Fibroblast of skin of left quadriceps (primary cell): Measurements from ENCODE around the gene XKR3.
"Not testable (repeated sequence)": the region's sequence is repeated elsewhere in the genome, so short reads cannot be mapped to it uniquely, and the experiment has no call there.

Source experiments
- DNase-seq, 2 experiments: peaks; one replicate each; pipeline ENCODE4 v3.0.0-alpha.2; 2013; ENCODE audit warnings: low read depth in 2 of 2

Gene XKR3

DNA sequence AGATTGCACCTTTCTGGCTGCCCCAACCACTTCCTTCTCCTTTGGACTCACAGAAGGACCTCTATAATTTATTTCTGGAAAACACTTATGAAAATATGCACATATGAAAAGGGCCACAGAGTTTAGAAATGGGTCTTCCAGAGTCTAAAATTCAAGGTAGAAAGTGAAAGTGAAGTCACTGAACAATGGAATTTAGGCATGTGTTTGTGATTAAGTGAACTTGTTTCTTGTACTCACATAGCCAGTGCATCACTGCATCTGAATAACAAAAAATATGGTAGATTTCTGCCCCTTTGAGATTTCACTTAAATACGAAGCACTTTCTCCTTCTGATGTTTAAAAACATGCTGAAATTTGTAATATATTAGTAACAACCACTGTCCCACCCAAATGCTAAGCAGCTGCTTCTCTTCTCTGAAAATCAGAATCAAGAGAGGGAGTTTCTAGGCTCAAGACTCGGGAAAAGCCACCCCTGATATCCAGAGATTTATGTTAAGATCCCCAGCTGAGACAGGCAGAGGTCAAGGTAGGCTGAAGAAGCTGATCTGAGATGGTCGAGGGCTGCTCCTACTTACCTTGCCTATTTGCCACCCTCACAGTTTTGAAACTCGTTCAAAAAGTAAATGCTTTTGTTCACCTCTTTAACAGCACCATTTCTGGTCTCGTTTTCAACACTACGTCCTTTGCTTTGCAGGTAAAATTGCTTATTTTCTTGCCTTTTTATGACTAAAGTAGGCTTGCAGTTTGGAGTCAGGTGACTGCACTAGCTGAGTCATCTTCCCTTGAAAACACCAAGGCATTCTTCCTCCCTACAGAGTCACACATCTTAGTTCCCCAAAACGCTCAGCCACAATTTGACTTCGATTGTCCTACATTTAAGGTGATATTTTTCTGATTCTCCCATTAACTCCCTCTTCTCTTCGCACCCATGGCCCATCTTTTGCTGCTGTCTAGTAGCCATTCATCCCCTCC is at the start of gene XKR3:
TSS of gene XKR3 (minus strand) at position 696 of the 972 bp plus-strand sequence. CDS start 17,338 bp downstream, outside the sequence.
- no peak for DNase-seq

DNA sequence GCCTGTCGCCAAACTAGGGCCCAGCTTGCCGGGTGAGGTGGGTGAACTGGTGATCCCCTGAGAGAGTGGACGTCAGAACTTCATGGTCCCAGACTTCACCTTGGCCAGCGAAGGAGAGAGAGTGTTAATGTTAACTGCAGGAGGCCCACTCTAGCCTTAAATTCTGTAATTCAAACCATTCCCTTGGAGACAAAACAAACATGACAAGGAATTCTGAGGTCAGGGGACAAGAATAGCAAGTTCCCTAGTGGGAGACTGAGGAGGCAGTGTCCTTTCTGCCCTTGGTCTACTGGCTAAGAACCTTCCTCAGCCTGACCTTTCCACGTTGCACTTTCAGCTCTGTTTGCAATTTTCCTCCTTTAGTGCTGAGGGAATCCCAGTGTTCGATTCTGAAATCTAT is 44.4 kb upstream of the XKR3 start:
- DNase-seq, result not testable (repeated sequence)

DNA sequence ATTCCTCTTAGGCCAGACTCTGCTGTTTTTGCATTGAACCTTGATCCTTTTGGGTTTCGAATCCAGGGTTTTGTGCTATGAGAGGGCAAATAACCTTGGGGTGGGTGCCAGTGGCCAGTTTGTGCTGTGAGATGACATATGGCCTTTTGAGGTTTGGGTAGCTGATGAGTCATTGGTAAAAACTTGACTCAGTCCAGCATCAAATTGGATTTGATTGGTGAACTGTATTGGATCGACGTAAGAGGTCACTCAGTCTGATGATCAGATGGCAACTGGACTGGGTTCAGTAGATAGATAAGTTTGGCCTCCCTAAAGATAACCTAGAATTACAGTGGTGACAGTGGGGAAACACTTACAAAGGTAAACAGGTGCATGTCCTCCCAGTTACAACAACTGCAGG is 41.0 kb upstream of the XKR3 start:
- DNase-seq, result no peak

DNA sequence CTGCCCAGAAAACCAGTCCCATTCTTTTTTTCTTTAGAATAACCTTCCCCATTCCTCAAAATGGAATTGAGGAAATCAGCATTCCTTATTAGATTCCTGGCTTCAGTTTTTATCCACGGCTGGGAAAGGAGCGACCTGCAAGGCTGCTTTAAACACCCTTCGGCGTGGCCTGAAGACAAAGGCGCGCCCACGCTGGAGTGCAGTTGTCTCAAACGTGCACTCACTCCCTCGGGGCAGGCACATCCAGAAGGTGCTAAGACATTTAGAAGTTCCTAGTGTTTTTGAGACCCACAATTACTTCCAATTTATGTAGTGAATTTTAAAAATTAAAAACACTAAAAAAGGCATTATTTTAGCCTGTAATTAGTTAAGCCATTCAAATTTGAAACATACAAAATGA is 31.6 kb upstream of the XKR3 start:
- DNase-seq, result not testable (repeated sequence)

DNA sequence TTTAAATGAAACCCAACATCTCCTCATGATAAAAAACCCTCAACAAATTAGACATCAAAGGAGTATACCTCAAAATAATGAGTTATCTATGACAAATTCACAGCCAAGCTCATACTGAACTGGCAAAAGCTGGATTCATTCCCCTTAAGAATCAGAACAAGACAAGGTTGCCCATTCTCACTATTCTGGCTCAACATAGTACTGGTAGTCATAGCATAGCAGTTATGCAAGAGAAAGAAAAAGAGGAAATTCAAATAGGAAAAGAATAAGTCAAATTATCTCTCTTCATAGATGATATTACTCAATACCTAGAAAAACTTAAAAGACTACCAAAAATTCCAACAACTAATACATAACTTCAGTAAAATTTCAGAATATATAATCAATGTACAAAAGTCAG is 29.4 kb upstream of the XKR3 start:
- no peak for DNase-seq

DNA sequence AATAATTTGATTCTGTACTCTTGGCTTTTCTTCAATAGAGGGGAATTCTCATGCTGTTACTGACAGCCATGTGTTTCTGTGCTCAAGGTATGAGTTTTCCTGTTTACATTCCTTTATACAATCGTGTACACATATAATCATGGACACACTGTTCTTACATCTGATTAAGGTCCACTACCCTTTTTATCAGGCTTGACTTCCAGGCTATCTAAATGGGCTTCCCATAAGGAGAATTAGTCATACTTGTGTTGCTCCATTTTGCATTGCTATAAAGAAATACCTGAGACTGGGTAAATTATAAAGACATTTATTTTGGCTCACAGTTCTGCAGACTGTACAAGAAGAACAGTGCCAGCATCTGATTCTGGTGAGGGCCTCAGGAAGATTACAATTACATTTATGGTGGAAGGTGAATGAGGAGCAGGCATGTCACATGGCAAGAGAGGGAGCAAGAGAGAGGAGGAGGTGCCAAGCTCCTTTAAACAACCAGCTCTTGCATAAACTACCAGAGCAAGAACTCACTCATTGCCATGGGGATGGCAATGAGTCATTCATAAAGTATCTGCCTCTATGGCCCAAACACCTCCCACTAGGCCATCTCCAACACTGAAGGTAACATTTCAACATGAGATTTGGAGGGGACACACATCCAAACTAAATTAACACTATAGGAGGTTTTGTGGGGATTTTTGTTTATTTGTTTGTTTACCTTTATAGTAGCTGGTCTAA is 26.2 kb upstream of the XKR3 start:
- DNase-seq, result not testable (repeated sequence)

DNA sequence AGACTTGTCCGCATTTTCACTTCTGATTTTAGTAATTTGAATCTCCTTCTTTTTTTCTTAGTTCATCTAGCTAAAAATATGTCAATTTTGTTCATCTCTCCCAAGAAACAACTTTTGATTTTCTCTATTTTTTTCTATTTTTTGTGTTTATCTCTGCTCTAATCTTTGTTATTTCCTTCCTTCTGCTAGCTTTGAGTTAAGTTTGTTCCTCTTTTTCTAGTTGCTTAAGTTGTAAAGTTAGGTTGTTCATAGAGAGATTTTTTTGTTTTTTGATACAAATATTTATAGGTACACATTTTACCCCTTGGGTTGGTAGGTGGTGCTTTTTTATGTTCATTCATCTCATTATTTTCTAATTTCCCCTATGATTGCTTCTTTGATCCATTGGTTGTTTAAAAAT is 22.1 kb upstream of the XKR3 start:
- DNase-seq, result no peak

DNA sequence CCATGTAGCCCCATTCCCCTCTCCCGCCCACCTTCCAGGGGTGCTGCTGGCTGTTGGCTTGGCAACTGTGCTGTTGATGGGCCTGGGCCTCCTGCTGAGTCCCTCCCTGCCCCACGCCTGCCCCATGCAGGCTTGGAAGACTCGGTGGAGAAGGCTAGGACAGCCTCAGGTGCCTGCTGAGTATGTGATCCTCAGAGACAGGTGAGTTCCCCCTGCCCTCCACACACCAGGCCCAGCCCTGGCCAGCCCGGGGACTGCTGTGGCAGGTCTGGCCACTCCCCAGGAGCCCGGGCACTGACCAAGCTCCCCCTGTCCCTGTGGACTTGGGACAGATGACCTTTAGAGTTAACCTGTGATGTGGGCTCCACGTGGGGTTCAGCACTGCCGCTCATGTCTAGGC is 20.7 kb upstream of the XKR3 start:
- DNase-seq, result no peak

DNA sequence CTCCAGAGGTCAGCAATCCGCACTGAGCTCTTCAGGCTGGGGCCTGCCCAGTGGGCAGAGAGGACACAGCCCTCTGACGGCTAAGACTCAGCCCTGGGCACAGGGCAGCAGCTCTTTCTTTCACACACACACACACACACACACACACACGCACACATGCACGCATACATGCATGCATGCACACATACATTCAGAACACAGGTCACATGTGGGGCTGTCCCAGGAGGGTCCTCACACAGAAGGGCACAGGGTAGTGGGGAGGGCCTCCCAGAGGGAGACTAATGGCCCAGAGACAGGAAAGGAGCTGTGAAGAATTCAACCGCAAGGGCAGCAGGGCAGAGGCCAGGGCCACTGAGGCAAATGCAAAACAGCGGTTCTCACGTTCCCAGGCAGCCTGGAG is 20.3 kb upstream of the XKR3 start:
- DNase-seq, result no peak

DNA sequence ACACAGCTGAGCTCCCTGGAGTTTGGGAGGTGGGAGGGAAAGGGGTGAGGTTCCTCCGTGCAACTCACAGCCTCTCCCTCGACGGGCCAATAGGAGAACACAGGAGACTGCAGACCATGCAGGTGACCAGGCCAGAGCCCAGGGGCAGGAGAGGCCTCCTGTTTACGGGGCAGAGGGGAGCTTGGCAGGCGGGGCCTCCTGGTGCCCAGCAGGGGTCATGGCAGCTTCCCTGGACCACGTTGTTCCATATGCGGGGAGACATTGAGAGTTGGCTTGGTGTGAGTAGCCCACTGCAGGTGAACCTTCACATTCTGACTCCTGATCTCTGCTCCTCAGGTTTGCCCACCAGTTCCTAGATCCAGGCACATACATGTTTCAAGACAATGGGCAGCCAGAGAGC is 19.3 kb upstream of the XKR3 start:
- DNase-seq, result no peak

DNA sequence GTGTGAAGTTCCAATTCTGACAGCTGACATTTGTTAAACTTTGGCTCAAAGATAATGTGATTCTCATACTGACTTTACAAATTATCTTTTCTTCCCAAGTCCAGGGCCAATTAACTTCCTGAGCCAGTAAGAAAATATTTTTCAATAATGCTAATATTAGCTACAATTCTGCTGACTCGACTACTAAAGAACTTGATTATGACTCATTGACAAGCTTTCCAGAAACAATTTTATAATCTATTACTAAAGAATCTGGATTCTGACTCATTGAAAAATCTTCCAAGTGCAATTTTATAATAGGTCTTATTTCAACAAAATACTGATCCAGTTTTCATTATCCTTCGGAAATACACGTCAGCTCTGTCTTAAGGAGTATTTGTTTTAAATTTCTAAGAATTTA is 12.9 kb upstream of the XKR3 start:
- DNase-seq, result no peak

DNA sequence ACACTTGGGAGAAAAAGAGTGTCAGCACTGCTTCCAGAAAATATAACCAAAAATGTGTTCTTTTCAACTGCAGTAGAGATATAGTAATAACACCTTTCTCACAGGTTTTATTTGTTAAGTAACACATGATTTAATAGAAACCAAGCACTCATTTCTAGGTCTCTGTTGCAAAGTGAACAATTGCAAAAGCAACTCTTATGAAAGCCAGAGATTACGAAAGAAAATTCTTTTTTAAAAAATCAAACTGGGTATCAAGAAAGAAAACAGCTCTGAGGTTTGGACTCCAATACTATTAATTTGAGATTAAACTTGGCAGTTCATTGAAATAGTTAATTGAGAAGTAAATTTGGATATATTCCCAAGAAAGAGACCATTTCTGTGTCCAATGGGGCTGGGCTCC is 9.8 kb upstream of the XKR3 start:
- no peak for DNase-seq

DNA sequence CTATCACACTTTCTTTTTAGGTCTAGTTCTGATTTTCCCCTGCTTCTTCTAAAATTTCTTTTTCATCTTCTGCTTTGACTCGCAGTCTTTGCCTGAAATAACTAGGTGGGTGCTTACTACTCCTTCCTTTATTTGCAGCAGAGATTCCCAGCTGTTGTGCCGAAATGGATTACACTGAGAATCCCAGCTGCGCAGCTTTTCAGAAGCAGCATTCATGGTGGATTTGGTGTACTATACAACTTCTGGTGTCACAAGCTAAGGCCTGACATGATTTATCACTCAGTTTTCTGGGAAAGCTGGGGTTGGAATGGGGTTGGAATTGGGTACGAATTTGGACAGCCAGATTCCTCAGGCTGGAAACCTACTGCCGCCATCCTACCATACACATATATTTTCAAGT is 6.0 kb upstream of the XKR3 start:
- DNase-seq, result no peak

DNA sequence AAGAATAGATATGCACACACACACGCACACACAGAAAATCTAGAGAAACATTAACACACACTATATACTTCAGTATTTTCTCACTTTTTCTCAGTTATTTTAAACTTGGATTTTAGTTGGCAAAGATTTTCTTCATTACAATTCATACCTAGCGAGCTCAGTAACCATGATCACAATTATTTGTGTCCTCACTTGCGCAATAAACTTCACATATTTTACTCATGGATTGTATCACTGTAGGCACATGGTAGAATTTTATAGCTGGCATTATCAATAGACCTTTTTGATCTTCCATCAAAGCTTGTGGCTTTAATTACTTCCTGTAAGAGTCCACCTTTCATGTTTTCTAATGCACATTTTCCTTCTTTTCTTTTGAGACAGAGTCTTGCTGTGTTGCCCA is 4.8 kb upstream of the XKR3 start:
- DNase-seq, result no peak

DNA sequence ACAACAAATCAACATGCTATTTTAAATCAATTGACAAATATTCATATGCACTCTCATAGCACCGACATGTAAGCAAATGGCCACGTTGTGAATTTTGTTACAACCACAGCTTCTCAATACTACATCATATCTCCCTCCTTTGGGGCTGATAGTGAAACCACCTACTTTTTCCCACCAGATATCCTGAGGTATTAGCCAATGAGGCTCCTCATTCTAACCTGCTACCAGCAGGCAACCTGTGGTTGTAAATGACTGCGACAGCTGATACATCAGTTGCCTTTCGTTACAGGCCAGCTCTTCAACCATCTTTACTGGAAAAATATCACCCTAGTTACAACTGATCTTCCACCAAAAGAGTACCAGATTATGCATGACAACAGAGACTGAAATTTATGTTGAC is 3.7 kb upstream of the XKR3 start:
- no peak for DNase-seq

DNA sequence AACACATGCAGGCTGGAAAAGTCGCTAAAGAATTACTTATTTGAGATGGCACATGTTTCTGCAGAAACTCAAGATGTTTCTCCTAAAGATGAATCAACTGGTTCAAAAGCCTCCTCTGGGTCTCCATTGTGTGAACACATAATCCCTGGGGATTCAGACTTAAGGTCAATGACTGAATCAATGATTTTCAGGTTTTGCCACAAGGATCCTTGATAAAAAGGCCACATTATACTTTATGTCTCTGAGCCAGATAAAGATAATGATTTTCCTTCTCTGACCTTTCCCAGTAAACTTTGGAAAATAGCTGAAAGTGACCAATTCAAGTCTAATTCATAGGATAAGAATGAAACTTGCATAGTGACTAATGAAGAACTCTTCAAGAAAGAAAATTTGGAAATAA is 2.3 kb upstream of the XKR3 start:
- DNase-seq, result no peak

DNA sequence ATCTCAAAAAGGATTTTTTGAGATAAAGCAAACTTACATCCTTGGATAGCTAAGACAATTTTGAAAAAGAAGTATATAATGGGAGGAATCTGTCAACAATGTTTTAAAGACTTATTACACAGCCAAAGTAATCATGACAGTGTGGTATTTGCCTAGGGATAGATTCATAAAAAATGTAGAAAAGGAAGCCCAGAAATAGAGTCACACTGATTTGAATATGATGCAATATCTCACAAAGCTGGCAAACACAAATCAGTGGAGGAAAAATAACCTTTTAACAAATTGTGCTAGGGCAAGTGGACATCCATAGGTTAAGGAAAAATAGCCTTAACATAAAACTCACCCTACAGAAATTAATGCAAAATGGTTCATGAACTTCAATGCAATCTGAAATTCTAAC is 6.0 kb downstream of the XKR3 start:
- no peak for DNase-seq

DNA sequence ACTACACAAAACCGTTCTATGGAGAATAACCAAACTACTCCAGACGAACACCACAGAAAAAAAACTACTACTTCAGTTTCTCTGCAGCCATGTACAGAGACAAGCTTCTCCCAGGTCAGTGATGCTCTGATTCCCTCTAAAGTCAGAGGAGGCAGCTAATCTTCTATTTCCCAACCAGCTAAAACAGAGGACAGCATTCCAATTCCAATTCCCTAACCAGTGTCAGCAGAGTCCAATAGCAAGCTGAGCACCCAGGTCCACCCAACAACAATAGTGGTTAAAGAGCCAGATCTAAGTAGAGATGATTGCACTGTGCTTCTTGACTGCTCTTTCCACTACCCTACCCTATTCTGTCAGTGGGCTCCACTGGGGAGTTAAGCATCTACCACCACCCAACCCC is 6.7 kb downstream of the XKR3 start:
- DNase-seq, result no peak

DNA sequence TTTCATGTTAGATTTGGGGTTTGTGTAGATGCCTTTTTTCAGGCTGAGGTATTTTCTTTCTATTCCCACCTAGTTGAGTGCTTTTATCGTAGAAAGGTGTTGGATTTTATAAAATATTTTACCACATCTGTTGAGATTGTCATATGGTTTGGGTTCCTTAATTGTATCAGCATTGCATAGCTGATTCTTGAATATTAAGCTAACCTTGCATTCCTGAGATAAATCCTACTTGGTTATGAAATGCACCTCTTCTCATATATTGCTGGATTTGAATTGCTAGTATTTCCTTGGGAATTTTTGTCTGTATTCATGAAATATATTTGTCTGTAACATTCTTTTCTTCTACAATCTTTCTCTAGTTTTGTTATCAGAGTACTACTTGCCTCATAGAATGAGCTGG is 10.1 kb downstream of the XKR3 start:
- DNase-seq, result no peak

DNA sequence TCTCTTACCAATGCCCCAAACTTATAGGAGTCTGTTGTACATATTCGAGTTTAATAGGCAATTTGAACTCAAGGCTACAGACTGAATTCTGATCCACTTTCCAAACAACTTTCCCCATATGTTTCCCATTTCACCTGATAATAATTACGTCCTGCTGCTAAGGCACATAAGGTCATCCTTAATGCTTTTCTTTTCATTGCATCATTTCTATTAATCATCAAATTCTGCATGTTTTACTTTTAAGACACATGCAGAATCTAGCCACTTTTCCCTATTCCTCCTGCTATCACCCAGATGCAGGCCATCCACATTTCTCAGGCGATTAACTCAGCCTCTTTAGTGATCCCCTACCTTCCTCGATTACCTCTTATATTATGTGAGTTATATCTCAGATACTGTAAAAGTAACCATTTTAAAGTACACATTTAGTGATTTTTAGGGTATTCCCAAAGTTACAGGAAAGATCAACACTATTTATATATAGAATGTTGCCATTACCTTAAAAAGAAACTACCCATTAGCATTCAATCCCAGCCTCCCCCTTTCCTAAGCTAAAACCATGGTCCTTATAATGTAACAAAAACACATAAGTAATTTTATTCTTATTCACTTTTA is 14.9 kb downstream of the XKR3 start:
- no peak for DNase-seq

DNA sequence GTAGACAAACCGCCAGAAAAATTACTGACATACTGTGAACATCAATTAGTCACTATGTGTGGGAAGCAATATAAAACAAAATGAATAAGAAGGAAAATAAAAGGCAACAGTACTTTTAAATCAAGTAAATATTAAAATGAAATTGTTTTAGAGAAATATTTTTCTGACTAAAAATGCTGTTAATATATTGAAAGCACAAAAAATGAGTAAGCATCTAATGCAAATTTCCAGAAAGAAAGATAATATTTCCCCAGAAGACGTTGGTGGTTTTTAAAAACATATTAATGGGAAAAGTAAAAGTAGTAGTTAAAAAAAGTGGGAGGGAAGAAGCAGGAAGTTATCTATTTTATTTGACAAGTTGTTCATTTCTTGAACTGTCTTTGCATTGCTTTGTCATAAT is 16.5 kb downstream of the XKR3 start:
- no peak for DNase-seq

DNA sequence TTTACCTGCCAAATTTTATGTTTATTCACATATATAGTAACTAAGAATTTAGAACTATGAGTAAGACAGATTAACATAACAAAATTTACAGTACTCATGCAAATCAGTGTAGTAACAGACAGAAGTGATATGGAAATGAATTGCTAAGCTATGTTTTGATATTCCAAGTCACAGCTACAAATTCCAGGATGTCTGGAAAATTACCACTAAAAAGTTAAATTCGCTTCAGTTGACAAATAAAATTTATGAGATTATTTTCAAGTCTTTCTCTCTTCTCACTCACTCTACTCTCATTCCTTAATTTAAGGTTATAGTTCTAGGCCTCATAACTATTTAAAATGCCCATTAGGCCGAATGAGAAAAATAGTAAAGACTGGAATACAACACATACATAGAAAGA is 18.1 kb downstream of the XKR3 start:
- no peak for DNase-seq

DNA sequence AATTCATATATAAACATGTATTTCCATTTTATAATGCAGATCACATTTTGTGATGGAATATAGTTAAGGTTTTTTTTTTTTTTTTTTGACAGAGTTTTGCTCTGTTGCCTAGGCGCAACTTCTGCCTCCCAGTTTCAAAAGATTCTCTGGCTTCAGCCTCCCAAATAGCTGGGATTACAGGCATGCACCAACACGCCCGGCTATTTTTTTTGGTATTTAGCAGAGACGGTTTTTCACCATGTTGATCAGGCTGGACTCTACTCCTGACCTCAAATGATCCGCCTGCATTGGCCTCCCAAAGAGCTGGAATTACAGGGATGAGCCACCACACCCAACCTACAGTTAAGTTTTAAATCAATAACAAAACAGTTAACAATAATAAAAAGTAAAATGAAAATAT is 18.8 kb downstream of the XKR3 start:
- no peak for DNase-seq
